GM12864 (cell line): ENCODE results near the gene DLD.

Experiments
- DNase-seq: peaks from one replicate; pipeline ENCODE4 v3.0.0-alpha.2; 2011; ENCODE audit warnings: low read depth
- H3K4me3 ChIP-seq: 2 replicates; pipeline ENCODE4 v1.5.1; 2011; ENCODE audit warnings: mild to moderate bottlenecking, low read depth, low read length, control low read depth
- CTCF ChIP-seq: IDR thresholded peaks from 2 replicates; pipeline ENCODE4 v1.5.1; 2011; ENCODE audit warnings: low read depth, mild to moderate bottlenecking, moderate library complexity, low read length, control low read depth, inconsistent platforms; ENCODE audit errors: missing control alignments

The DLD gene

GRCh38 chr7:107962817-107963216, 71.8 kb downstream of the DLD start:
- no peak for TF ChIP-seq CTCF
- H3K4me3 ChIP-seq = no peak overlapping the region
- DNase-seq = no peak

GRCh38 chr7:107964510-107964909, 73.5 kb downstream of the DLD start:
- H3K4me3 ChIP-seq = no peak overlapping the region
- TF ChIP-seq CTCF = no peak
- DNase-seq = no peak

- TF ChIP-seq CTCF = no peak
- DNase-seq = no peak
- no peak overlapping the region for H3K4me3 ChIP-seq
Observed at GRCh38 chr7:107966711-107967110, 75.7 kb downstream of the DLD start.

- no peak overlapping the region for H3K4me3 ChIP-seq
- DNase-seq = no peak
- TF ChIP-seq CTCF = no peak
Observed at GRCh38 chr7:107967420-107967819, 76.4 kb downstream of the DLD start.

GRCh38 chr7:107968449-107968848, 77.5 kb downstream of the DLD start:
- TF ChIP-seq CTCF = no peak
- DNase-seq = no peak
- no peak overlapping the region for H3K4me3 ChIP-seq

- no peak for TF ChIP-seq CTCF
- no peak for DNase-seq
- no peak overlapping the region for H3K4me3 ChIP-seq
Observed at GRCh38 chr7:107969856-107970255, 78.9 kb downstream of the DLD start.
